Measurements from ENCODE around the gene TYMP.

GRCh38 chr22:50483106-50483505 is 46.7 kb downstream of the TYMP start:
- TF ChIP-seq CTCF (conservative IDR thresholded peaks at IDR 0.05; ENCODE audit: low read depth, low read length) (no peak), EZH2 (IDR thresholded peaks at IDR 0.05; ENCODE audit: low read length, unreplicated experiment) (no peak), EZH2phosphoT487 (IDR thresholded peaks at IDR 0.05; ENCODE audit: borderline replicate concordance, low read length) (no peak)
